Left cardiac atrium (tissue), 4 donors: ENCODE data around the gene SLC10A7. TPM values are rescaled to one million over a fixed set of nuclear protein-coding genes. Genes with fewer than 3 reads are reported as not detected.
"Not testable (repeated sequence)": the region's sequence is repeated elsewhere in the genome, so short reads cannot be mapped to it uniquely, and the experiment has no call there.

ENCODE experiments used
- ATAC-seq, 2 donors: fragments of 200-7000 bp; cut with Tn5 transposase; one replicate each; pipeline ENCODE4 v1.9.1; 2020; ENCODE audit warnings: mild to moderate bottlenecking in 2 of 2, moderate library complexity in 2 of 2
- DNase-seq: peaks from one replicate; pipeline ENCODE4 v3.0.0-alpha.2; 2020
- intact Hi-C, 2 donors: fragments of 100-400 bp; cut with DNase I; formaldehyde crosslinking; loops; one replicate each; pipeline versions ENCODE4 v1.14.1 to v1.15.1; 2022 to 2023
- total RNA-seq, 2 donors: library from RNA; stranded (reverse); fragmentation: NEBNext Ultra II Directional; extraction: Animal tissue kit (Norgen Biotek cat#: 25700); gene quantifications; one replicate each; pipeline ENCODE4 v1.2.1, GENCODE V29; 2021
- donor health status: DM: no; HTN: yes; CAD: no.
- donor health status: DM: no; HTN: yes; CAD: no; lungs with severe emphysema.
- donor health status: DM: yes; HTN: yes; CAD: no.
- donor health status: Dilated cardiomyopathy.

The SLC10A7 gene
- total RNA-seq, 2 donors from 2014 or later = 6.8 TPM

GRCh38 chr4:146381263-146381872 is 140.4 kb downstream of the SLC10A7 start:
- intact Hi-C loops = no loop called here
- no peak for DNase-seq
- ATAC-seq = no peak

- ATAC-seq (no peak), DNase-seq (no peak)
- intact Hi-C loops = no loop called here
Measured at GRCh38 chr4:146379744-146380143, 142.0 kb downstream of the SLC10A7 start.

- intact Hi-C loops = no loop called here
- DNase-seq (no peak), ATAC-seq (no peak)
Measured at GRCh38 chr4:146371812-146372211, 149.9 kb downstream of the SLC10A7 start.

GRCh38 chr4:146370841-146371240 is 150.9 kb downstream of the SLC10A7 start:
- intact Hi-C loops = no loop called here
- ATAC-seq (no peak), DNase-seq (no peak)

- DNase-seq = no peak
- intact Hi-C loops = no loop called here
- ATAC-seq = no peak
Measured at GRCh38 chr4:146369446-146369845, 152.3 kb downstream of the SLC10A7 start.

GRCh38 chr4:146368209-146368608 is 153.5 kb downstream of the SLC10A7 start:
- DNase-seq = no peak
- intact Hi-C loops = no loop called here
- ATAC-seq = peak; percentile 57 to 93

- no peak for DNase-seq
- intact Hi-C loops = no loop called here
Measured at GRCh38 chr4:146367347-146367746, 154.4 kb downstream of the SLC10A7 start.

GRCh38 chr4:146359771-146360170 is 162.0 kb downstream of the SLC10A7 start:
- DNase-seq = no peak
- ATAC-seq = no peak
- intact Hi-C loops = no loop called here

More at GRCh38 chr4:146367347-146367746, 154.4 kb downstream of the SLC10A7 start:
- ATAC-seq = no peak

- ATAC-seq, intact Hi-C loops, DNase-seq: not testable (repeated sequence)
Measured at GRCh38 chr4:146350114-146350513, 171.6 kb downstream of the SLC10A7 start.

GRCh38 chr4:146349306-146349705 is 172.4 kb downstream of the SLC10A7 start:
- intact Hi-C loops = loop anchor here (10.0 kb wide), 3 partner anchors 175 to 745 kb away; partner anchors contain the start of gene SLC10A7 (in 1 of the 2)
- ATAC-seq (no peak), DNase-seq (no peak)

GRCh38 chr4:146347822-146348221 is 173.9 kb downstream of the SLC10A7 start:
- DNase-seq = no peak
- ATAC-seq = no peak
- intact Hi-C loops = loop anchor here (10.0 kb wide), 3 partner anchors 177 to 747 kb away; partner anchors contain the start of gene SLC10A7 (in 1 of the 2)

GRCh38 chr4:146346276-146346675 is 175.5 kb downstream of the SLC10A7 start:
- ATAC-seq (no peak), DNase-seq (no peak)
- intact Hi-C loops = loop anchor here (10.0 kb wide), 3 partner anchors 179 to 749 kb away; partner anchors contain the start of gene SLC10A7 (in 1 of the 2)

- no peak for ATAC-seq
Measured at GRCh38 chr4:146343776-146344175, 178.0 kb downstream of the SLC10A7 start.

GRCh38 chr4:146343199-146343598 is 178.5 kb downstream of the SLC10A7 start:
- ATAC-seq = no peak
- intact Hi-C loops = loop anchor here (2.0 to 10.0 kb wide), 4 partner anchors 182 to 752 kb away; partner anchors contain the start of gene SLC10A7 (in 1 of the 2)
- no peak for DNase-seq

More at GRCh38 chr4:146343776-146344175, 178.0 kb downstream of the SLC10A7 start:
- intact Hi-C loops = loop anchor here (2.0 to 10.0 kb wide), 4 partner anchors 181 to 751 kb away; partner anchors contain the start of gene SLC10A7 (in 1 of the 2)
- no peak for DNase-seq

GRCh38 chr4:146342600-146343192 is 179.0 kb downstream of the SLC10A7 start:
- DNase-seq (no peak), ATAC-seq (no peak)
- intact Hi-C loops = loop anchor here (2.0 to 10.0 kb wide), 4 partner anchors 182 to 752 kb away; partner anchors contain the start of gene SLC10A7 (in 1 of the 2)

GRCh38 chr4:146340798-146341197 is 180.9 kb downstream of the SLC10A7 start:
- DNase-seq = no peak
- intact Hi-C loops = loop anchor here (10.0 kb wide), 3 partner anchors 184 to 754 kb away; partner anchors contain the start of gene SLC10A7 (in 1 of the 2)
- ATAC-seq = no peak

- intact Hi-C loops = no loop called here
- no peak for DNase-seq
- no peak for ATAC-seq
Measured at GRCh38 chr4:146338512-146338911, 183.2 kb downstream of the SLC10A7 start.

GRCh38 chr4:146336410-146336807 is 185.3 kb downstream of the SLC10A7 start:
- DNase-seq (no peak), ATAC-seq (no peak)
- intact Hi-C loops = no loop called here

- DNase-seq = no peak
- intact Hi-C loops = no loop called here
- no peak for ATAC-seq
Measured at GRCh38 chr4:146335763-146336409, 185.9 kb downstream of the SLC10A7 start.
